Islet of Langerhans (tissue), 1 donor: ENCODE data around the gene CAMTA1.
"Not testable (repeated sequence)": the region's sequence is repeated elsewhere in the genome, so short reads cannot be mapped to it uniquely, and the experiment has no call there.

Experiments used
- FAIRE-seq: peaks from one replicate; lab custom pipeline; 2011; peaks lifted over from hg19 to GRCh38; lab: Jason Lieb, UNC

Gene CAMTA1

DNA sequence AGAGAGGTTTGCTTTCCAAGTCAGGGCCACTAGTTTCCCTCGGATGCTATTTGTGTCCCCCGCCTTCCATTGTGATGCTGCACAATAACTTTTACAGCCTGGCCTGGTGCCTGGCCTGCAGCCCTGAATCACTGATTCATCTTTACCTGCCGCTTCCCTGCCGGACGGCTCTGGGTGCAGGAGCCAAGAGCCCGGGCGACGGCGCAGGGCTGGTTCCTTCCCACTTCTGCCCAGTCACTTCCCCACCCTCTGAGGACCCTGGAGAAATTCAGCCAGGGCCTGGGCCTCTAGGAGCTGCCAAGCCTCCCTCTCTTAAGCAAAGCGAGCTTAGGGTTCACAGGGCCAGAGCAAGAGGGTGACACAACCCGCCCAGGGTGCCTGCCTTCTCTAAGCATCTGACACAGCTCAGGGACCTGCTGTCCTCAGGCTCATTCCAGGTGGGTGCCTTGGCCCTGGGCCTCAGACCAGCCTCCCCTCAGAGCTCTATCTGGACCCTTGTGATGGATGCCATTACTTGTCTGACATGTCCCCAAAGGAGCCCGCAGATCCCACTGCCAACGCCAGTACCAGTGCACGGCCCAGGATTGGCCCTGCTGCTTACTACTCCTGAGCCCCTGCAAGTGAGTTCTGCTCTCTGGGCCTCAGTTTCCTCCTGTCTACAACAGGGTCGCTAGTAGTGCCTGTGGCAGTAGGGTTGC lies 604.8 kb downstream of the CAMTA1 start:
- no peak for FAIRE-seq

DNA sequence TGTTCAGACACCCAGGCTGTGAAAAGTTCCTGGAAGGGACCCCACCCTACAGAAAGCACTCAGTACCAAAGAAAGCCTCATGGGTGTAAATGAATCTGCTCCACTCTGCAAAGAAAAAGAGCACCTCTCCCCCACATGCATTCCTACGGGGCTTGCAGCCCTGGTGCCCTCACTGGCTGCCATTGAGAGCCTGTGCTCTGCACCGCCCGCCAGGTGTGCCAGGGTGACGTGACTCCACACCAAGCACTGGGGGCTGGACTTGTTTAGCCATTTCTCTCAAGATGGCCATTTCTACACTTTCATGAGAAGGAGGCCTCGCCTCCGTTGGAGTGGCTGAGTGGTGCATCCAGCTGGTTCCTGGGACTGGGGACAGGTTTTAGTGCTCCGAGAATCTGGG lies 605.3 kb downstream of the CAMTA1 start:
- FAIRE-seq, result no peak

DNA sequence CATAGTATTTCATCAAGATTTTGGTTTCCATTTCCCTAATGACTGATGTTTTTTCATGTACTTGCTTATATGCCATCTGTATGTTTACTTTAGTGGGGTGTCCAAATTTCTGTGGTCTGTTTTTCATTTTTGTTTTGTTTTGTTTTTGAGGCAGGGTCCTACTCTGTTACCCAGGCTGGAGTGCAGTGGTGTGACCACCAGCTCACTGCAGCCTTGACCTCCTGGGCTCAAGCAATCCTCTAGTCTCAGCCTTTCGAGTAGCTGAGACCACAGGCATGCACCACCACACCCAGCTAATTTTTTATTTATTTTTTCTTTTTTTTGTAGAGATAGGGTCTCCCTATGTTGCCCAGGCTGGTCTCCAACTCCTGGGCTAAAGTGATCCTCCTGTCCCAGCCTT lies 607.9 kb downstream of the CAMTA1 start:
- no peak for FAIRE-seq

DNA sequence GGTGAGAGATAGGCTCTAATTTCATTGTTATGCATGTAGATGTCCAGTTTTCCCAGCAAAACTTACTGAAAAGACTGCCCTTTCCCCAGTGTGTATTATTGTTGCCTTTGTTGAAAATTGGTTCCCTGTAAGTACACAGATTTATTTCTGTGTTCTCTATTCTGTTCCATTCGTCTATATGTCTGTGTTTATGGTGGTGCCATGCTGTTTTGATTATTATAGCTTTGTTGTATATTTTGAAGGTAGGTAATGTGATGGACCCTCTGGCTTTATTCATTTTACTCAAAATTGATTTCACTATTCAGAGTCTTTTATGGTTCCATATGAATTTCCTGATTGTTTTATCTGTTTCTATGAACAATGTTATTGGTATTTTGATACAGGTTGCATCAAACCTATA lies 610.0 kb downstream of the CAMTA1 start:
- no peak for FAIRE-seq

DNA sequence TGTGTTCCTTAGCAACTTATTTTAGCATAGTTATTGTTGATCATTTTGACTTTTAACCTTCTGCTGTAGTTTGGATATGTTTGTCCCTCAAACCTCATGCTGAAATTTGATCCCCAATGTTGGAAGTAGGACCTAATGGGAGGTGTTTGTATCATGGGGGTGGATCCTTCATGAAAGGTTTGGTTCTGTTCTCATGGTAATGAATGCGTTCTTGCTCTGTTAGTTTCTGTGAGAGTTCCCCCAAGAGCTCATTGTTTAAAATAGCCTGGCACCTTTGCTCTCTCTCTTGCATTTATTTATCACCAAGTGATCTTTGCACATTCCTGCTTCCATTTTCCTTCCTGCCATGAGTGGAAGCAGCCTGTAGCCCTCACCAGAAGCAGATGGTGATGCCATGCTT lies 613.7 kb downstream of the CAMTA1 start:
- FAIRE-seq, result no peak

DNA sequence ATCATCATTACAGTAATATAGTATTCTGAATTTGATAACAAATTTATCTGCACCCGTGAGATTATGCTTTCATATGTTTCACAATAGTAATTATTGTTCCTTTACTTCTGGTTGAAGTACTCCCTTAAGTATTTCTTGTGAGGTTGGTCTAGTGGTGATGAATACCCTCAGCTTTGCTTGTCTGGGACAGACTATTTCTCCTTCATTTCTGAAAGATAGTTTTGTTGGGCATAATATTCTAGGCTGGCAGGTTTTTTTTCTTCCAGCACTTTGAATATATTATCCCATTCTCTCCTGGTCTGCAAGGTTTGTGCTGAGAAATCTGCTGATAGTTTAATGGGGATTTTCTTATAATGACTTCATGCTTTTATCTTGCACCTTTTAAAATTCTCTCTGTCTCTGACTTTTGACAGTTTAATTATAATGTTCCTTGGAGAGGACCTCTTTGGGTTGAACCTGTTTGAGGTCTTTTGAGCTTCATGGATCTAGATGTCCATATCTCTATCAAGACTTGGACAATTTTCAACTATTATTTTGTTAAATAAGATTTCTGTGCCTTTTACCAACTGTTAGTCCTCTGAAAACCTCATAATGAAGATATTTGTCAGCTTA lies 614.4 kb downstream of the CAMTA1 start:
- FAIRE-seq, result no peak

DNA sequence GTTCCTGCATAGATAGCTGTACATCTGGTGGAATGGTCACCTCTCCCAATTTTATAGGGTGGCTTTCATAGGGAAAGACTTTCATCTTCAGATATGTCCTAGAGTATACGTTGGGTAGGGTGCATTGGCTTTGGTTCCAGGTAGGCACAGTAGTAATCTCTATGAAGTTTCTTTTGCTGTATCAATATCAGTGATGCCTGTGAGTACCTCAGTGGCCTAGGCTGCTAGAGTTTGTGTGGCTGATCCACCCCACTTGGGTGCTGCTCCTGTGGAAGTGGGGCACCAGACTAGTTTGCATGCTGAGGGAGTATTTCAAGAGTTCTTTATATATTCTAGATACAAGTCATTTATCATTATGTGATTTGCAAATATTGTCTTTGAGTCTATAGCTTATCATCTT lies 615.3 kb downstream of the CAMTA1 start:
- no peak for FAIRE-seq

DNA sequence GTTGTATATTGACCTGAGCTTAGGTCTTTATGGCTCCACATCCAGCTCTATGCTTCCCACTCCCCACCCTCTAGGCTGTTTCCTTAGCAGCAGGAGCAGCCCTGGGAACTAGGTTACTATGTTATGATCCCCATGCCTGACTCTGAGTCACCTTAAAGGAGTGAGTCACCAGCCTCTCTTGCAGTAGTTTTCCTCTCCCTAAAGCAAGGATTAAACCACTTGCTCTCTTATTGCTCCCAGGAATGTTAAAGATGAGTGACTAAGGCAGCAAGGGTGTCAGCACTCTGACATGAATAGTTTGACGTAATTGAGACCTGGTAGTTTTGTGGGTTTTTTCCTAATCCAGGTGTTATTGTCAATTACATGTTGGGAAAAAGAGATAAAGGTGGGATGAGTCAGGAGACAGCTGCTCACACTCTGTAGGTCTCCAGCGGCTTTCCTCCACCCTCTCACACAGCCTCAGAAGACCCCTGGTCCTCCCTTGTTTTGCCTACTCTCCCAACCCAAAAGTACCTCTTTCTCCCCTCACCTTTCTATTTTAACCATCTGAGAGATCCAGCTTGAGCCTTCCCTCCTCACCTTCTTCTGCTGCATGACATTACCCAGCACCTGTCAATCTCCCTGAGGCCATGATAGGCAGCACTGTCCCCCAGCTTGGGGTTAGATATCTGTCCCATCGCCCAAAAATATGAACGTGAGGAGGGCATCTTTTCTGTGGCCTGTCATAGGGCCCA lies 616.7 kb downstream of the CAMTA1 start:
- FAIRE-seq, result peak; percentile 99

DNA sequence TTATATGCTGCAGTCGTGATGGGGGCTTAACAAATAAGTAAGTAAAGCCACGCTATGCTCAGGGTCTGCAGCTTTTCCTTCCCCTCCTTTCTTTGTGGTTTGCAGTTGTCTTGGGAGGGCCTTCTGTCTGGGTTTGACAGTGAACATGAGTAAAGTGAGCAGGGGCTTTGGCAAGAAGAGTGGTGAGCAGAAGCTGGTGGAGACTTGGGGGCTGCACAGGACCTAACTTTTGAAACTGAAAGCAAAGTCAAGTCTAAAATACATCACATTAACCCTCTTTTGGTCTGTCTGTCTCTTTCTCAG lies 617.2 kb downstream of the CAMTA1 start:
- no peak for FAIRE-seq

DNA sequence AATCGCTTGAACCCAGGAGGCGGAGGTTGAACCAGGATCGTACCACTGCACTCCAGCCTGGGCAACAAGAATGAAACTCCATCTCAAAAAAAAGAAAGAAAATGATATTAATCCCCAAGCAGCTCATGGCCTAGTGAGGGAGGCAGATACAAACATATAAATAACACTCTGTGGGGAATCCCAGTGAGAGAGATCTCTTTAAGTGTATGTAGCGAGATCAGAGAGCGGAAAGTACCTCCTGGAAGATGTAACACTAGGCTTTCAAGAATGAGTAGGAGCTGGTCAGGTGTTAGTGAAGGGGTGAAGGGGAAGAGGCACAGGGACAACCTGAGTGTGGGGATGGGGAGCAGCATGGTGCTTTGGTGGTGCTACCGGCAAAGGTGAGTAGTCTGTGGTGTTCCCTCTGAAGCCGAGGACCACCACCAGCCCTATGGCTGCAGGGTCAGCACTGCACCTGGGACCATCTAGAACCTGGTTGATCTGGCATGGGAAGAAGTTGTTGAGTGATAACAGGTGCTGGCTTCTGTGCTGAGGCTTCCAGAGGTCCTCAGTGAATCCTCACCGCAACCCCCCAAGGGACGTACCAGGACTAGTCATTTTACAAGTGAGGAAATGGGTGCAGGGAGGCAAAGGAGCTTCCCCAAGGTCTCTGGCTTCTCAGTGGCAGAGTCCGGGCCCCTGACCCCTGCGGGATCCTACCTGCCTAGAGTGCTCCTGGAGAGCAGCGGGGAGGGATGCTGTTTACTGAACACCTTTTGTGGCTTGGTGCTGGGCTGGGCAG lies 618.2 kb downstream of the CAMTA1 start:
- FAIRE-seq, result no peak

DNA sequence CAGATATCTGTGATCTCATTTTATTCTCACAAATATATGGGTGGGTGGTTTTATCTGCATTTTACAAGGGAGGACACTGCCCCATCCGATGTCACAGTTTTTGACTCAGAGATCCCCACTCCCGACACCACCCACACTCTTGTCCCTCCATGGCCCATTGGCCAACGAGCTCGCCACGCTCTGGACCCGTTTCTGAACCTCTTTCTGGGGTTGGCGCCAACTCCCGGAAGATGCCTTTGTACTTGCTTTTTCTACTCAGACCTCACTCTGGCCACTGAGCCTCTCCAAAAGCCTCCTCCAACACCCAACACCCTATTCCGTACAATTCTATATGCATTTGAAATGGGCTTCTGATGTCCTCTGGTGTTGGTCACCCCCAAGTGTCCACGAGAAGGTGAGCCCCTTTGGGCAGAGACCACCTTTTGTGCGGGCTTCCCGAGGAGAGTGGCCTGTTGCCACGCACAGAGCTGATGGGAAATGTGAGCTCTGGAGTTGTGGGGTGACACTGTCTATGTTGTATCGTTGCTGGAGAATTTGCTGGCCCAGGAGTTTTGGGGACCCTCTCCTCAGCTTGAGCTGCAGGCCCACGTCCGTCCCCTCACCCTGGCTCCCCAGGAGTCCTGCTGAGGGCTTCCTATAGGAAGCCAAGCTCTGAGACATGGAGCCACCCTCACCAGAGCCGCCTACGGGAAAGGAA lies 618.9 kb downstream of the CAMTA1 start:
- no peak for FAIRE-seq

DNA sequence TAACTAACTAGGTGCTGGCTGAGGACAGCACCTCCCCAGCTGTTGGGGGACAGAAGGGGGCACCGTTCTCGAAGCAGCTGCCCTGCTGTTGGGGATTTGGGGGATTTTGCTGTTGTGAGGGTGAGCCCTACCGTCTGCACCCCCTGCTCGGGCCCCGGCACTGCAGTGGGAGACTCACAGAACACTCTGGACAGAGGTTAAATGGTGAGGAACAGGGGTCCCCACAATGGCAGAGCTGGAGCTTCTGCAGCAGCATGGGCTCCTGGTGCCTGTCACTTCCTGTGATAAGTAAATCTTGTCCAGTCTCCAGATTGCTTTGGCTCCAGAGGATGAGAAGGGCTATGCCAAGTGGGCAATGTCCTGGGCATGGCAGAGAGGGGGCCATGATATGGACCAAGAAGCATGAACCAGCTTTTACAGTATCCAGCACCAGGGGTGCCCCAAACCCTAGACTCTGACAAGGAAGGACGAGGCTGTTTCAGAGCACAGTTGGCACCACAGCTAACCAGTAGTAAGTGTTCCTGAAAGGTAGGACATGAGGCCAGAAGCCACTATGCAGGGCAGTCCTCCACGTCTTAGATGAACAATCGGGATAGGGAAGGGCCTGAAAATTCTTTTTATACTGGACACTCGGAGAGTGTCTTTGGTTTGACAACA lies 620.7 kb downstream of the CAMTA1 start:
- FAIRE-seq, result no peak

DNA sequence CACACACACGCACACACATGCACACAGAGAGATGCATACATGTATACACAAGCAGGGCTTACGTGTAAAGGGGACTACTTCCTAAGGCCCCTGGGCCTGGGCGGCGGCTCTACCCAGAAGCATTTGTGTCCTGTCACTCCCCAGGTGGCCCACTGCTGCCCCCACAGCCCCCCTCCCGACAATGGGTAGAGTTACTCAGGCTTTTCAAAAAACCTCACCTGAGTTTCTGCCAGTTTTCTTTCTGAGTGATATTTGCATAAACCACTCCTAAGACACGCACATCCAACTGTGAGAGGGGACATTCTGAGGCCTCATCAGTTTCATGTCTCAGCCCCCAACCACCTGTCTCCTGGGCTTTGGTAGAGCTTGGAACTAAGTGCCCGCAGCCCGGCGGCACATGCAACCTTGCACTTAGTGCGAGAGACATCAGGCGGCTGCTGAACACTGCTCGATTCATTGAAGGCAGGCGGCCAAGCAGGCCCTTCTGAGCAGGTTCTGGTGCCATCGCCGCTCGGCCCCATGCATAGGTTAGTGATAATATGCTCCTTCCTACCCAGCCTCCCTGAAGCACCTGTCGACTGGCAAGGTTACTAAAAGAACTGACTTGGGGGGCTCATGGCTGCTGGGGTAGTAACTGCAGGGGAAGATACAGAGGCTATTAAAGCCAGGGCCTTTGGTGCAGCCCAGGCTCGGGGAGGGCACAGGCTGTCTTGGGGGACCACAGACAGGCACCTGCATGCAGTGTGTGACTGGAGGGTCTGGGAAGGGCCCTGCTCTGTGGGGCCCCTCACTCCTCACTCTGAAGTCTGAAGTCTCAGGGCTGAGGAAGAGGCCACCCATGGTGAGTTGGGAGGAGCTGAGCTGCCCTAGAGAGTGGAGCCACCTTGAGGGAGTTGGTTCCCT lies 621.6 kb downstream of the CAMTA1 start:
- FAIRE-seq, result no peak

DNA sequence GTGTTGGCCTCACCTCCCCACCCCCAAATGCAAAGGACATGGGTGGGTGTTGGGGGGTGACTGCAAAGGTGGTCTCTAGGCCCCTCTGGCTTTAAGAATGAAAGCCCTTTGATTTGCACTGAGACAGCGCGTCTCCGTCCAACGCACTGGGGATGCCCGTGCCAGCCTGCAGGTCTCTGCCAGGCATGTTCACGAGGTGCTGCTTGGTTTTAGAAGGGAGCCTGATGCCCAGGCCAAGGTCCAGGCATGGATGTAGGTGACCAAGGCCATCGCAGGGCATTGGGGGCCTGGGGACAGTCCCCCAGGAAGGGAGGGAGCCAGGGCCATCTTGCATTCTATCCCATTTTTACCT lies 622.3 kb downstream of the CAMTA1 start:
- no peak for FAIRE-seq

DNA sequence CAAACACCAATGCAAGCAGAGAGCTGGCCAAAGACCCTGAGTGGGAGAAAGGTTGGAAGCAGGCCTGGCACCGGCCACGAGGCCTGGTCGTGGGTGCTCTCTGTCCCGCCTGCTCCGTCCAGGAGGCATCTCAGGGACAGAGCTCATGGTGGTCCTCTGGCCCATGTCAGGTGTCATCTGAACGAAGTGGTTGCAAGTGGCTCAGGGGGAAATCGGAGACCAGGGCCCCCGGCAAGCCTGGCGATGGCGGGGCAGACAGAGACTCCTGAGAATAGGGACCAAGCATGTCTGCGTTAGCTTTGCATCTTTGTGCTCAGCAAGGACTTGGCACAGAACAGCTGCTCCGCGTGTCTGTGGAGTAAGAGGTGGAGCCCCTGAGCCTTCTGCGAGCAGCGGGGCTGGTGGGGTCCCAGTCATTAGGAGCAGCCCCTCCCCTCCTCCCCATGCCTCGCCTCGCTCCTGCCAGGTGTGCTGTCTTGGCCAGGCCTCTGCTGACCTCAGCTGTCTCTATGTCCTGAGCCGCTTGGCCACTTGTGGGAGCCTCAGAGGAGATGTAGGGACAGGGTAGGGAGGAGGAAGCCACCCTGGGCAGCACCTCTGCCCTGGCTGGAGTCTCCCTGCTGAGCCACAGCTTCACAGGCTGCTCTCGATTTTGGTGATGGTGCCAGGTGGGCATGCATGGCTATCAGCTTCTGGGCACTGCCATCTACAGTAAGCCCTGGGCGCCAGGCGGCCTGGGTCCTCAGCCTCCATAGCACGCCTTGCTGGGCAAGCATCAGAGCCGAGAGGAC lies 622.9 kb downstream of the CAMTA1 start:
- no peak for FAIRE-seq

DNA sequence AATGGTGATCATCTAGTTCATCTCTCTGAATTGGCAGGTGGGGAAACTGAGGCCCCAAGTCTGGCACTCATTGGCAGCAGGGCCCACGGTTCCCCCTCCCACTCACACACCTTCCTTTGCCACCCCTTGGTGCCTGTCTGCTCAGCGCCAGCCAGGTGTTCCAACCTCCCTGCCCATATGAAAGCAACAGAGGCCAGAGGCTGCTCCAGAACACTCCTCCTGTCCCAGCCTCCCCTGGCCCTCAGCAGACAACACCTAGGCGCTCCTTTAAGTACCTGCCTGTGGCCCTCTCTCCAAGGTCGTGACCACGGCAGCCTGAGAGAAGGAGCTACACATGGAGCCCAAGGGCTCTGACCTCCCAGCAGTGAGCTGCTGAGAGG lies 623.5 kb downstream of the CAMTA1 start:
- FAIRE-seq, result no peak

DNA sequence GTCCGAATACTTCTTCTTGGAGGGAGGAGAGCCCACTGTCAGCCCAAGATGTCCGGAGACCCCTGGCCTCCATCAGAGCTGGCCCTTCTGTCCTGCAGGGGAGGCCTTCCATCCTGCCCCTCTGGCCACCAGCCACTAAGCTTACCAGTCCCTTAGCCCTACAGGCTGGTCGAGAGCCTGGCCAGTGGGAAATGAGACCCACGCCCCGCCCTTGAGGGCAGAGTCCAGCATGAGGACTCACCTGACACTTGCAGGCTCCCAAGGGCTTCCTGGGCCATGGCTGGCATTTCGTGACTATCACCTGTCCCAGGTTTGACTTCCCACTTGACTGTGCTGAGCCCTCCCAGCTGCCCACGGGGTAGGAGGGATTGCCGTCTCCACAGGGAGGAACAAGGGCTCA lies 624.0 kb downstream of the CAMTA1 start:
- FAIRE-seq, result no peak

DNA sequence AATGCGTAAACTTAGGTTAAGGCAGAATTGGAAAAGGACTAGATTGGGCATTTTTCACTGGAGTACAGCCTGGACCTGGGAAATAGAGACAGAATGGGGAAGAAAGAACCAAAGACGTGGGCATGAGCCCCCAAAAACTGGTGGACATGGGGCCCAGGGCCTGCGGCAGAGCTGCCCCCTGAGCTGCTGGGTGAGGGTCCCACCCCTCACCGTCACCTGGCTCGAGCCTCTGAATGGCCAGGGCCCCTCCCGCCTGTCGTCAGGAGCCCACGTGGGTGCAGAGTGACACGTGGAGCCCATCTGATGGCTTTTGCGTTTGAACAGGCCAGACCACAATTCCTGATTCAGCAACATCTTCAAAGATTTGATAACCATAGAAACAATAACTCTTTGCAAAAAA lies 624.9 kb downstream of the CAMTA1 start:
- FAIRE-seq, result no peak

DNA sequence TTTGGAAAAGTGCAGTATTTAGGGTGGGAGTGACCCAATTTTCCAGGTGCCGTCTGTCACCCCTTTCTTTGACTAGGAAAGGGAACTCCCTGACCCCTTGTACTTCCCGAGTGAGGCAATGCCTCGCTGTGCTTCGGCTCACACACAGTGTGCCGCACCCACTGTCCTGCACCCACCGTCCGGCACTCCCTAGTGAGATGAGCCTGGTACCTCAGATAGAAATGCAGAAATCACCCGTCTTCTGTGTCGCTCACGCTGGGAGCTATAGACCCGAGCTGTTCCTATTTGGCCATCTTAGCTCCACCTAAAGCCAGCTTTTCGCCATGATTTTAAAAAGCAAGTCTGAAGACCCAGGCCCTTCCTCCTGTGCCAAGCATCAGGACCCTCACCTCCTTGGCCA lies 632.4 kb downstream of the CAMTA1 start:
- not testable (repeated sequence) for FAIRE-seq

DNA sequence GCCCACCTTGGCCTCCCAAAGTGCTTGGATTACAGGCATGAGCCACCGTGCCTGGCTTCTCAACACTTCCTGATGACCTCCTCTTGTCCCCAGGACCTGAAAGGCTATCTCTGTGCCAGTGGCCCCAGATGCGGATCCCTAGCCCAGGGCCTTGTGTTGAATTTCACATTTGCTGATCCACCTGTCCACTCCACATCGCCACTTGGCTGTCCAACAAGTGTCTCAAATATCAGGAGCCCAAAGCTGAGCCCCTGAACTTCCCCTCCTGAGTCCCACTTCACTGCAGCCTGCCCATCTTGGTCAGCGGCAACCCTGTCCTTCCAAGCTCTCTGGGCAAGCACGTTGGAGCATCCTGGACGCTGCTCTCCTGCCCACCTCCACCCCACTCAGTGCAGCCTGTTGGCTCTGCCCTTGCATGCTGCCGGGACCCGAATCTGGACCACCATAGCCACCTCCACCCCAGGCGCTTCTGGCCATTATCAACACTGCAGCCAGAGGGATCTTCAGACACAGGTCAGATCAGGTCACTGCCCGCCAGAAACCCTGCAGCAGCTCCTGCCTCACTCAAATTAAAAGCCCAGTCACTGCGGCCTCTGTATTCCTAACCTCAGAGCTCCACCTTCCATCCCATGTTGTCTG lies 633.3 kb downstream of the CAMTA1 start:
- no peak for FAIRE-seq
